AG08395 (cell line): ENCODE measurements around the gene WFIKKN1.

Experiments
- DNase-seq: peaks from one replicate; pipeline ENCODE4 v3.0.0; 2012; ENCODE audit warnings: mixed read lengths, low spot score

Gene WFIKKN1

DNA sequence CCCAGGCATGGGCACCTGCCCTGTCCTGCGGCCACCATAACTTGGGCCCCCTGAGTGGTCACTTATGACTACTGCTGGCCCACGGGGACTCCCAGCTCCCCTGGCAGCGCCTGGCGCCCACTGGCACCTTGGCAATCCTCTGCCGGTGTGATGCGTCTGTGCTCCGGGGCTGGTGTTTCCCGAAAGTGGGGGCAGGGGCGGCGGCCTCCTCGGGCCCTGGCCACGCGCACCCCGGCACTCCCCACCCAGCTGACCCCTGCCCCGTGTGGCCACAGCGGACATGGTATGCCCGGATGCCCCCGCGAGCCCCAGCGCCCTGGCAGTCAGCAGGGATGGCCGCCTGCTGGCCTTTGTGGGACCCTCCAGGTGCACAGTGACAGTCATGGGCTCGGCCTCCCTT lies 26.7 kb downstream of the WFIKKN1 start:
- DNase-seq: no peak

DNA sequence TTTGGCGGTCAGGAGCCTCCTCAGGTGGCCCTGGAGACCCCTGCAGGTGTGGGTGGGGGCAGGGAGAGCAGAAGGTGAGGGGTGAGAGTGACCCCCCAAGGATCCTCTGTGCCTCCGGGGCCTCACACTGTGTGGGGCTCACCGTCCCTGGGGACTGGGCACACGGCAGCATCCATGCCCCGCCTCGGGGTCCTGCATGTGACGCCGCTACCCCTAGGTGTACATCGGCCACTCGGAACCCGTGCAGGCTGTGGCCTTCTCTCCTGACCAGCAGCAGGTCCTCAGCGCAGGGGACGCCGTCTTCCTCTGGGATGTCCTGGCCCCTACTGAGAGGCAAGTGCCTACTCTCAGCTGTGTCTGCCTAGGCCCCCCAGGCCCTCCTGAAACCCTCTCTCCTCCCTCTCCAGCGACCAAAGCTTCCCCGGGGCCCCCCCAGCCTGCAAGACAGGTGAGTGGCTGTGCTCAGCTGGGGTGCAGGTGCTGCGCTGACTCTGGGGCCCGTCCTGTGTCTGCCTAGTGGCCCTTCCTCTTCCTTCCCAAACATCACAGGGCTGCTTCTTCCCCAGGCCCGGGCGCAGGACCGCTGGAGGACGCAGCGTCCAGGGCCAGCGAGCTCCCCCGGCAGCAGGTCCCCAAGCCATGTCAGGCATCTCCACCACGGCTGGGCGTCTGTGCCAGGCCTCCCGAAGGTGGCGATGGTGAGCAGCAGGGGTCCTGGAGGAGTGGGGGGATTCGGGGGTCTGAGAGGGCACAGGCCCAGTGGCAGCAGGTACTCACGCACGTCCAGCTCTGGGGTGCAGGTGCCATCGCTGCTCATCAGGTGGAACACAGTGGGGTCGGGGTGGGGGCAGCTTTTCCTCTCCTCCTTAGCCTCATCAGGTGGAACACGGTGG lies 28.1 kb downstream of the WFIKKN1 start:
- DNase-seq: no peak

GRCh38 chr16:659618-660017 lies 28.8 kb downstream of the WFIKKN1 start:
- DNase-seq: no peak

DNA sequence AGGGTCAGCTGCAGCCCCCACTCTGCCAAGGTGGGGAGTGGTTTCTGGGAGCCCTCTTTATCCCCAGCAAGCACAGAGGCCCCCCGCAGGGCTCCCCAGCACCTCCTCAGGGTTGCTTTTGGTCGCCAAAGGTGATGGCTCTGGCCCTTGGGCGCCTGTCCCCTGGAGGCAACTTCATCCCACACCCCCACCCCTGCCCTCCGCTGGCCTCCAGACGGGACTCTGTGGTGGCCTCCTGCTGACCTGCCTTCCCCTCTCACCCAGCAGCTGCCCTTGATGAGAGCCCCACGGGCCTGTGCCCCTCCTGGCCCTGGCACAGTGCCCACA lies 29.3 kb downstream of the WFIKKN1 start:
- DNase-seq: no peak

DNA sequence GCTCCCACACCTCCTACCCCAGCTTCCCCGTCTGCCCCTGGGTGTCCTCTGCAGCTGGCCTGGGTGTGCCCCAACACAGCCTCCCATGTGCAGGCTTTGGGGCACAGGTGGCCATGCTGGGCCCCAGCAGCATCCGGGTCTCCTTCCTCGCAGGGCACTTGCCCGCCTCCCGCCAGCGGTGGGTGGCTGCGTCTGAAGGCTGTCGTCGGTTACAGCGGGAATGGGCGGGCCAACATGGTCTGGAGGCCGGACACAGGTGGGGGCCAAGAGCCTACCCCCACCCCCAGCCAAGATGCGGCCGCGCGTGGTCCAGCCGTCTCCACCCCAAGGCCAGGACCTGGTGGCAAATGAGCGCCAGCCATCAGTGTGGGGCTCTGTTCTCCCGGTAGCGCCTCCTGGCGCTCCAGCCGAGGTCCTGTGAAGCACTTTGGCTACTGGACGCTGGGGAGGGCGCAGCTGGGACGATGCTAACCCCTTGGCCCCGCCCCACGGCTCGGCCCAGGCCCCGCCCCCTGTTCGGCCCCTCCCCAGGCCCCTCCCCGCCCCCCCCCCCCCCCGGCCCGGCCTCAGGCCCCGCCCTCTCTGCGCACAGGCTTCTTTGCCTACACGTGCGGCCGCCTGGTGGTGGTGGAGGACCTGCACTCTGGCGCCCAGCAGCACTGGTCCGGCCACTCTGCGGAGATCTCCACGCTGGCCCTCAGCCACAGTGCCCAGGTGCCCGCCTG lies 29.8 kb downstream of the WFIKKN1 start:
- DNase-seq: peak; percentile 96

GRCh38 chr16:661184-661821 lies 30.5 kb downstream of the WFIKKN1 start:
- no peak for DNase-seq

GRCh38 chr16:662095-662494 lies 31.3 kb downstream of the WFIKKN1 start:
- no peak for DNase-seq

DNA sequence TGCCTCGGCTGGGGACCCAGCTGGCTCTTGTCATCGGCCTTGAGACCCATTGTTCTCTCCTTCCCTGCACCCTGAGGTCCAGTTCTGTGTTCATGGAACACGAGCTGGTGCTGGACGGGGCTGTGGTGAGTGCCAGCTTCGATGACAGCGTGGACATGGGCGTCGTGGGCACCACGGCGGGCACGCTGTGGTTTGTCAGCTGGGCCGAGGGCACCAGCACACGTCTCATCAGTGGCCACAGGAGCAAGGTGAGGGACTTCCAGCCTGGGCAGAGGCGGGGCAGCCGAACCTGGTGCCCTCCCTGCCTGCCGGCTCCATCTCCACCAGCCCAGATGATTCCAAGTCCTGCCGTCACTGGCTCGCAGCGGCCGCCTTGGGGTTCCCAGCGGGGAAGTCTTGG lies 31.8 kb downstream of the WFIKKN1 start:
- no peak for DNase-seq

- no peak for DNase-seq
Measured at GRCh38 chr16:666572-666971, 35.8 kb downstream of the WFIKKN1 start.

- no peak for DNase-seq
Measured at GRCh38 chr16:667113-667779, 36.5 kb downstream of the WFIKKN1 start.

DNA sequence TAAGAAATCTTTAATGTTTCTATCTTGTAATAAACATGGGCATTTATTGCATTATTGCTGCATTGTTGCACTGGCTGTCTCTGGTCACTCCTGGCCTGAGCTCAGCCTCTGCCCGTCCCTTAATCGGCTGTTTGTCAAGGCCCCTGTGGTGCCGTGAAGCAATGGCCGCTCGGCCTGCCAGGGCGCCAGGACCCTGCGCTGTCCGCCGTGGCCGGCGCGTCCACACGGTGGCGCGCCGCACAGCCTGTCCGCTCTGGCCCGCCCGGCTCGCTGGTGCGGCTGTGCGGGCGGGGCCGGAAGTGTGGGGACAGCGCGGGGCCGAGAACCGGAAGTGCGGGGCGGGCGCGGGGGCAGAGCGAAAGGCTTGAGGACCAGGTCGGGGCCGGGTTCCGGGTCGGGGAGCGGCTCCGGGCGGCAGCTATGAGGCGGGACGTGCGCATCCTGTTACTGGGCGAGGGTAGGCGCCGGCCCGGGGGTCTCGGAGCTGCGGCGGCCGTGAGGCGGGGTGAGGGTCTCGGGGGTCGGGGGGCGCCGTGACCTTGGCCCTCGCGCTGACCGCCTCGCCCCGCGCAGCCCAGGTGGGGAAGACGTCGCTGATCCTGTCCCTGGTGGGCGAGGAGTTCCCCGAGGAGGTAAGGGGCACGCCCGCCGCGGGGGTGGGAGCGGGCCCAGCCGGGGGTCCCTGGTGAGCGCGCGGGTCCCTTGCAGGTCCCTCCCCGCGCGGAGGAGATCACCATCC lies 37.2 kb downstream of the WFIKKN1 start, which contains the start of gene RHOT2:
TSS of gene RHOT2 (plus strand) at position 353 of the 739 bp plus-strand sequence. CDS start at position 421, 68 bp downstream.
- peak; percentile 92 for DNase-seq

GRCh38 chr16:668519-669171 lies 37.9 kb downstream of the WFIKKN1 start:
- no peak for DNase-seq

- DNase-seq: no peak
Measured at GRCh38 chr16:669666-670065, 38.9 kb downstream of the WFIKKN1 start.

GRCh38 chr16:670485-671352 lies 39.9 kb downstream of the WFIKKN1 start:
- DNase-seq: no peak

DNA sequence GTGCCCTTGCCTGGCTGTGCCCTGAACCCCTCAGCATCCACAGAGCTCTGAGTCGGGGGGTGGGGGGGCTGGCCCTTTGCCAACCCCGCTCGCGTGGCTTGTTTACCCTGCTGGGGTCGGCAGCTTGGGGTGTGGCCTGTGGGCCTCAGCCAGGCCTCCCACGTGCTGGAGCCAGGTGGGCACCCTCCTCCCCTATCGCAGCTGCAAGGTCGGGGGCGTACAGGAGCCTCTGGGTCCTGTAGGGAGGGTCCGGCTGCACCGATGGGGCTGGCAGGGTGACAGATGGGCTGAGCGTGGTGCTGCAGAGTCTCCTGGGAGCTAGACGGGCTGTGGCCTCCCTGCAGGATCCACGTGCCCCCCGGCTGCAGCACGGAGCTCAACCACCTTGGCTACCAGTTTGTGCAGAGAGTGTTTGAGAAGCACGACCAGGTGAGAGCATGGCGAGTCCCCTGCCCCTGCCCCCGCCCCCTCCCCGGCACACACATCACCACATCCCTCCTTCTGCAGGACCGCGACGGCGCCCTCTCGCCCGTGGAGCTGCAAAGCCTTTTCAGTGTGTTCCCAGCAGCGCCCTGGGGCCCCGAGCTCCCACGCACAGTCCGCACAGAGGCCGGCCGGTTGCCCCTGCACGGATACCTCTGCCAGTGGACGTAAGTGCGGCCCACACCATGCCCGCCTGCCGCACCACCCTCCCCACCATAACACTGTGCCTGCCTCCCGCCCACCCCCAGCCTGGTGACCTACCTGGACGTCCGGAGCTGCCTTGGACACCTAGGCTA lies 40.8 kb downstream of the WFIKKN1 start:
- no peak for DNase-seq

- DNase-seq: no peak
Measured at GRCh38 chr16:672371-672770, 41.6 kb downstream of the WFIKKN1 start.

GRCh38 chr16:672851-673250 lies 42.1 kb downstream of the WFIKKN1 start:
- DNase-seq: no peak

DNA sequence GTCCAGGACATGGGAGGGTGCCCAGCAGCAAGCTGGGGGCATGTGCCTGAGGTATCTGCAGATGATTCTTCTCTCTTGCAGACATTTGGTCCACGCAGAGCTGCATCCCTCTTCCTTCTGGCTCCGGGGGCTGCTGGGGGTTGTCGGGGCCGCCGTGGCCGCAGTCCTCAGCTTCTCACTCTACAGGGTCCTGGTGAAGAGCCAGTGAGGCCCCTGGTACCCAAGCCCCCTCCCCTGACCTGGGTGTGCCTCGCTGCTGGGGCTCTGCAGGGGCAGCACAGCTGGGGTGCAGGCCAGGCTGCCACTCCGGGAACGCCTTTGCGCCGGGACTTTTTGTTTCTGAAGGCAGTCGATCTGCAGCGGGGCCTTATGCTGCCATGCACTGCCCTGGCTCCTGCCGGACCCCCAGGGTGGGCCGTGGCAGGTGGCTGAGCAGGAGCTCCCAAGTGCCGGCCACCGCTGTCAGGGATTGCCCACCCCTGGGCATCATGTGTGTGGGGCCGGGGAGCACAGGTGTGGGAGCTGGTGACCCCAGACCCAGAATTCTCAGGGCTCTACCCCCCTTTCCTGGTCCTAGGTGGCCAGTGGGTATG lies 42.7 kb downstream of the WFIKKN1 start:
- DNase-seq: no peak
